Cardiac fibroblast (primary cell): Measurements from ENCODE around the gene ATE1.
A peak's percentile ranks its signal among the peaks of the same experiment; 100 is the strongest.
"Not testable (repeated sequence)": the region's sequence is repeated elsewhere in the genome, so short reads cannot be mapped to it uniquely, and the experiment has no call there.

ENCODE experiments used
- DNase-seq, 2 donors: peaks; one replicate each; pipeline versions ENCODE4 v3.0.0 to v3.0.0-alpha.2; 2010; ENCODE audit warnings: low read depth in 2 of 2
- H3K4me3 ChIP-seq, 2 donors: replicated peaks in 1 of 2; 1 replicate in 1 of 2; 2 replicates in 1 of 2; pipeline ENCODE4 v1.5.1; 2011; ENCODE audit warnings: low read depth in 2 of 2, low read length in 2 of 2, mild to moderate bottlenecking in 2 of 2, moderate library complexity in 1 of 2
- TF ChIP-seq, protein P1 (sequence below): IDR thresholded peaks from one replicate; pipeline ENCODE4 v1.5.1; 2011; ENCODE audit warnings: low read depth, mild to moderate bottlenecking, low read length, inconsistent platforms

Gene ATE1

GRCh38 chr10:121771966-121772365 is 155.9 kb downstream of the ATE1 start:
- no peak overlapping the region for H3K4me3 ChIP-seq
- TF ChIP-seq, protein P1, sequence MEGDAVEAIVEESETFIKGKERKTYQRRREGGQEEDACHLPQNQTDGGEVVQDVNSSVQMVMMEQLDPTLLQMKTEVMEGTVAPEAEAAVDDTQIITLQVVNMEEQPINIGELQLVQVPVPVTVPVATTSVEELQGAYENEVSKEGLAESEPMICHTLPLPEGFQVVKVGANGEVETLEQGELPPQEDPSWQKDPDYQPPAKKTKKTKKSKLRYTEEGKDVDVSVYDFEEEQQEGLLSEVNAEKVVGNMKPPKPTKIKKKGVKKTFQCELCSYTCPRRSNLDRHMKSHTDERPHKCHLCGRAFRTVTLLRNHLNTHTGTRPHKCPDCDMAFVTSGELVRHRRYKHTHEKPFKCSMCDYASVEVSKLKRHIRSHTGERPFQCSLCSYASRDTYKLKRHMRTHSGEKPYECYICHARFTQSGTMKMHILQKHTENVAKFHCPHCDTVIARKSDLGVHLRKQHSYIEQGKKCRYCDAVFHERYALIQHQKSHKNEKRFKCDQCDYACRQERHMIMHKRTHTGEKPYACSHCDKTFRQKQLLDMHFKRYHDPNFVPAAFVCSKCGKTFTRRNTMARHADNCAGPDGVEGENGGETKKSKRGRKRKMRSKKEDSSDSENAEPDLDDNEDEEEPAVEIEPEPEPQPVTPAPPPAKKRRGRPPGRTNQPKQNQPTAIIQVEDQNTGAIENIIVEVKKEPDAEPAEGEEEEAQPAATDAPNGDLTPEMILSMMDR, result no peak
- DNase-seq, result peak in 1 of 2 donors; percentile 51

- H3K4me3 ChIP-seq, result no peak overlapping the region
- TF ChIP-seq, protein P1, result no peak
- DNase-seq, result no peak
Observed at GRCh38 chr10:121766426-121766825, 161.4 kb downstream of the ATE1 start.

DNA sequence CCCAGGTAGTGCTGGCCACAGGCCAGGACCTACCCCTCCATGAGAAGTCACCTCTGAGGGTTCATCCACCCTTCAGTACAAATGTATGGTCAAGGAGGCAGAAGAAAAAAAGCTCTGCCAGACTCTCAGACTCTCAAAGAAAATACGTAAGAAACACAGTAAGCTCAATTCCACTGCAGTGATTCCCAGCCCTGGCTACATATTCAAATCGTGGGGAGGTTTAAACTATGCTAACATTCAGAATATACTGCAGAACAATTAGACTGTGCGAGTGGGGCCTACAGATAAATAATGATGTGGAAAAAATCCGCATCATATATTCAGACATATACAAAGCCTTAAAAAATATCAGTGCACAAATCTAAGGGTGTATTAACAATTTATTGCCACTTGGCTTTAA is 162.6 kb downstream of the ATE1 start:
- DNase-seq, result no peak
- no peak overlapping the region for H3K4me3 ChIP-seq
- TF ChIP-seq, protein P1, result no peak

DNA sequence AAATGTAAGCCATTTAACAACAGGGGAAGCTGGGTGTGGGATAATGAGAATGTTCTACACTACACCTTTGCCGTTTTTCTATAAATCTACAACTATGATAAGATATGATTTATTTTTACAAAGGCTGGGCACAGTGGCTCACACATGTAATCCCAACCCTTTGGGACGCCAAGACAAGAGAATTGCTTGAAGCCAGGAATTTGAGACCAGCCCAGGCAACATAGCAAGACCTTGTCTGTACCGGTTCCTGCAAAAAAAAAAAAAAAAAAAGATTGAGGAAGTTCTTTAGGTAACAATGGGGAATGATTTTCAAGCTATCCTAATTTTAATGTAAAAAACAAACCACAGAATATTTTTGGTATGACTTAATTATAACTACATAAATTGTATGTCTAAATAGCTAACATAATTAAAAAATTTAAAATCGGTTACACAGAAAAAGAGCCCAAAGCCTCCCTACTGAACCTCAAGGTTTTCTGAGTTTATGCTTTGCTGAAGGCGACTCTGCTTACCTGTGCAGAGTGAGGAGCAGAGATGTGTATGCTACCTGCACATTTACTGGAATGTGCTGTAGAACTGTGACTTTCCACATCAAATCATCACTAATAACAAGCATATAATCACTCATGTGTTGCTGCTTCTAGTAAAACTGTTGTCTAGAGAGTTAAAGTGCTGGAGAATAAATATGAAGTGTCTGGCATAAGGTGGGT is 163.4 kb downstream of the ATE1 start:
- no peak overlapping the region for H3K4me3 ChIP-seq
- TF ChIP-seq, protein P1, result no peak
- no peak for DNase-seq

- DNase-seq, H3K4me3 ChIP-seq: not testable (repeated sequence)
Observed at GRCh38 chr10:121757241-121757640, 170.6 kb downstream of the ATE1 start.

GRCh38 chr10:121755496-121755895 is 172.3 kb downstream of the ATE1 start:
- DNase-seq, H3K4me3 ChIP-seq: not testable (repeated sequence)

GRCh38 chr10:121754666-121755065 is 173.2 kb downstream of the ATE1 start:
- no peak overlapping the region for H3K4me3 ChIP-seq
- TF ChIP-seq, protein P1, result no peak
- DNase-seq, result no peak

- no peak overlapping the region for H3K4me3 ChIP-seq
- TF ChIP-seq, protein P1, result peak; percentile 24
- peak; percentile 75 to 93 for DNase-seq
Observed at GRCh38 chr10:121753726-121754476, 173.9 kb downstream of the ATE1 start.
